ENCODE results near the gene FRMD3.

- TF ChIP-seq CTCF (IDR thresholded peaks at IDR 0.05) (no peak), POLR2A (IDR thresholded peaks at IDR 0.05) (no peak)
Observed at GRCh38 chr9:83245979-83246659, 292.1 kb downstream of the FRMD3 start.

All from lower leg skin (tissue), 3 donors.